B cell (primary cell): ENCODE data around the gene DPYD.

Experiments
- CTCF ChIP-seq: fragments of 200-600 bp; IDR thresholded peaks from one replicate; pipeline ENCODE4 v1.8.0; 2022; ENCODE audit warnings: antibody characterized with exemption, mild to moderate bottlenecking
- EZH2 ChIP-seq: IDR thresholded peaks from 2 replicates; pipeline ENCODE4 v1.6.1; 2012; ENCODE audit warnings: borderline replicate concordance, low read depth, mild to moderate bottlenecking, moderate library complexity, low read length; ENCODE audit not compliant: insufficient read depth, poor library complexity, severe bottlenecking

- TF ChIP-seq CTCF: no peak
- no peak for TF ChIP-seq EZH2
Measured at GRCh38 chr1:97901017-97901658, 19.7 kb downstream of the DPYD start.
